Measurements from ENCODE around the gene SLC25A44.

The SLC25A44 gene

DNA sequence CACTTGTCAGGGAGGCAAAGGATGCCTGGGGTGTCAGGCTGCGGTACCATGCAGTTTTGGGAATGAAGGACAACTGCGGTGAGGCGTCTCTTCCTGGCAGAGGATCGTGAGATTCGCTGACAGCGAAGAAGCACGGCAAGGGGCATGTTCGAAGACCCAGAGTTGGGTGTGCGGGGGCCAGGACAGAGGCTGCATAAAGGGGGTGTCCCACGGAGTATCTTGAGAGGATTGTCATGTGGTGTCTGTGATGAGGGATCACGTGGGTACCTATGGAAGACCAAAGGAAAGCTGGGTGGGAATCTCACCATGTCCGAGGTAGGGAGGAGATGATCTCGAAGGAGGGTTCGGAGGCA is 372 bp downstream of the SLC25A44 start:
- TF ChIP-seq, protein P1, sequence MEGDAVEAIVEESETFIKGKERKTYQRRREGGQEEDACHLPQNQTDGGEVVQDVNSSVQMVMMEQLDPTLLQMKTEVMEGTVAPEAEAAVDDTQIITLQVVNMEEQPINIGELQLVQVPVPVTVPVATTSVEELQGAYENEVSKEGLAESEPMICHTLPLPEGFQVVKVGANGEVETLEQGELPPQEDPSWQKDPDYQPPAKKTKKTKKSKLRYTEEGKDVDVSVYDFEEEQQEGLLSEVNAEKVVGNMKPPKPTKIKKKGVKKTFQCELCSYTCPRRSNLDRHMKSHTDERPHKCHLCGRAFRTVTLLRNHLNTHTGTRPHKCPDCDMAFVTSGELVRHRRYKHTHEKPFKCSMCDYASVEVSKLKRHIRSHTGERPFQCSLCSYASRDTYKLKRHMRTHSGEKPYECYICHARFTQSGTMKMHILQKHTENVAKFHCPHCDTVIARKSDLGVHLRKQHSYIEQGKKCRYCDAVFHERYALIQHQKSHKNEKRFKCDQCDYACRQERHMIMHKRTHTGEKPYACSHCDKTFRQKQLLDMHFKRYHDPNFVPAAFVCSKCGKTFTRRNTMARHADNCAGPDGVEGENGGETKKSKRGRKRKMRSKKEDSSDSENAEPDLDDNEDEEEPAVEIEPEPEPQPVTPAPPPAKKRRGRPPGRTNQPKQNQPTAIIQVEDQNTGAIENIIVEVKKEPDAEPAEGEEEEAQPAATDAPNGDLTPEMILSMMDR (IDR thresholded peaks at IDR 0.05; ENCODE audit: low read depth, low read length) = no peak
- peak overlapping the region; percentile 96 to 99 for H3K4me3 ChIP-seq (replicated peaks in 1 of 2; ENCODE audit: low read depth in 2 of 2, low read length in 2 of 2)
- peak in 1 of 2 donors; percentile 19 for DNase-seq (ENCODE audit: low read depth in 2 of 2)

GRCh38 chr1:156195853-156196252 is 1.9 kb downstream of the SLC25A44 start:
- H3K4me3 ChIP-seq (replicated peaks in 1 of 2; ENCODE audit: low read depth in 2 of 2, low read length in 2 of 2) = no peak overlapping the region
- no peak for DNase-seq (ENCODE audit: low read depth in 2 of 2)
- TF ChIP-seq, protein P1 (IDR thresholded peaks at IDR 0.05; ENCODE audit: low read depth, low read length) = no peak

DNA sequence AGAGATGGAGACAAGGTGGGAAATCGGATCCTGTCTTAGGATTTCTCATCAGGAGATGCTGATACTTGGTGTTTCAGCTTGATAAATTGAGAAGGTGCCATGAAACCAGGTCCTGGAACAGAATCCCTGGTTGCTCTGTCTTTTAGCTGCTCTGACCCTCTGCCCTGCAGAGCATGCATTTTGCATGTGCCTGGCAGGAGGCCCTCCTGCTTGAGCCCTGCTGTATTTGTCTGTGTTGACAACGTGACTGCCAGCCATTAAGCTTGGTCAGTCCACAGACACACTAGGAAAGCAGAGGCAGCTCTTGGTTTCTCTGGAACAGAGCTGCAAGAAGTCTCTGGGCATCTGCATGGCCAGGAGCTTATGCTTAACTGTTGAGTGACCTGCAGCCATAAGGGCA is 2.5 kb downstream of the SLC25A44 start:
- TF ChIP-seq, protein P1 (IDR thresholded peaks at IDR 0.05; ENCODE audit: low read depth, low read length) = no peak
- no peak for DNase-seq (ENCODE audit: low read depth in 2 of 2)

DNA sequence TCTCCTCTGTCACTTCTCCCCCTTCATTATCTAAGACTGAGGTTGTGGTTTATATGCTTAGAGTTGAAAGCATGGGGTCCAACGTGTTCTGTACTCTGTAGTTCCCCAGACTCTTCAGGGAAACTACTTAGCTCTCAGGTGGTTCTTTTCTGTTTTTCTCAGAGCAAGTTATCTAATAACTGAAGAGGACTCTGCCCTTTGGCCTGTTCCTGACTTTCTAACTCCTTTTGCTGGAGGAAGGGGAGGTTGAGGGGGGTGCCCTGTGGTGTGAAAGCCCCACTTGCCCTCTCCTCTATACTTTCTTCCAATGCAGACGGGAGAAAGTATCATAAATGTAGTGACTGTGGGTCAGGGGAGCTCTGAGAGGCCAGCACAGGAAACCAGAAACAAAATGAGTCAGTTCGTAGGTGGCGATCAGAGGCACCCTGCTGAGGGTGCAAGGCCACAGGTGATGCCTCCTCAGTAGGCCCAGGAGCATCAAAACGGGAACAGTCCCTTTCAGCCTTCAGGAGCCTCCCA is 5.0 kb downstream of the SLC25A44 start:
- no peak for DNase-seq (ENCODE audit: low read depth in 2 of 2)

More for the DNA sequence above, 2.5 kb downstream of the SLC25A44 start:
- H3K4me3 ChIP-seq (replicated peaks in 1 of 2; ENCODE audit: low read depth in 2 of 2, low read length in 2 of 2) = no peak overlapping the region

DNA sequence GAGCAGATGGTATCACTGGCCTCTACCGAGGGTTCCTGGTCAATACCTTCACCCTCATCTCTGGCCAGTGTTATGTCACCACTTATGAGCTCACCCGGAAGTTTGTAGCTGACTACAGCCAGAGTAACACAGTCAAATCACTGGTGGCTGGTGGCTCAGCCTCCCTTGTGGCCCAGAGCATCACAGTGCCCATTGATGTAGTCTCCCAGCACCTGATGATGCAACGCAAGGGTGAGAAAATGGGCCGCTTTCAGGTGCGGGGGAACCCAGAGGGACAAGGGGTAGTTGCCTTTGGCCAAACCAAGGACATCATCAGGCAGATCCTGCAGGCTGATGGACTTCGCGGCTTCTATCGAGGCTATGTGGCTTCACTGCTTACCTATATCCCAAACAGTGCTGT is 6.1 kb downstream of the SLC25A44 start:
- TF ChIP-seq, protein P1 (IDR thresholded peaks at IDR 0.05; ENCODE audit: low read depth, low read length) = no peak
- no peak for DNase-seq (ENCODE audit: low read depth in 2 of 2)
- no peak overlapping the region for H3K4me3 ChIP-seq (replicated peaks in 1 of 2; ENCODE audit: low read depth in 2 of 2, low read length in 2 of 2)

More for the DNA sequence above, 5.0 kb downstream of the SLC25A44 start:
- TF ChIP-seq, protein P1 (IDR thresholded peaks at IDR 0.05; ENCODE audit: low read depth, low read length) = no peak
- no peak overlapping the region for H3K4me3 ChIP-seq (replicated peaks in 1 of 2; ENCODE audit: low read depth in 2 of 2, low read length in 2 of 2)

DNA sequence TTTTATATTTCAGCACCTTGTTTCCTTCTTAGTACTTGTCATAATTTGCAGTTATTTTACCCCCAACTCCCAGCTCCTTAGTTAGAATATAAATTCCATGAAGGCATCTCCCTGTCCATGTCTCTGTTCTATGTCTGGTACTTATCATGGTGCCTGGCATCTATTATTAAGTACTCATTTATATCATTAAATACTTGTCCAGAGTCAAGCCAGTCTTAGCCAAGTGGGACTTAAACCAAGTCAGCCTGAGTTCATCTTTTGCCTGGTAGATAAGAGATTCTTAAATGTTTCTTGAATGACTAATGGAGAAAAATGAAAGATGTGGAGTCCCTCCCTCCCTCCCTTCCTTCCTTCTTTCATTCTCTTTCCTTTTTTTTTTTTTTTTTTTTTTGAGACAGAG is 9.4 kb downstream of the SLC25A44 start:
- TF ChIP-seq, protein P1 (IDR thresholded peaks at IDR 0.05; ENCODE audit: low read depth, low read length) = no peak
- peak; percentile 59 to 86 for DNase-seq (ENCODE audit: low read depth in 2 of 2)
- H3K4me3 ChIP-seq (replicated peaks in 1 of 2; ENCODE audit: low read depth in 2 of 2, low read length in 2 of 2) = no peak overlapping the region

DNA sequence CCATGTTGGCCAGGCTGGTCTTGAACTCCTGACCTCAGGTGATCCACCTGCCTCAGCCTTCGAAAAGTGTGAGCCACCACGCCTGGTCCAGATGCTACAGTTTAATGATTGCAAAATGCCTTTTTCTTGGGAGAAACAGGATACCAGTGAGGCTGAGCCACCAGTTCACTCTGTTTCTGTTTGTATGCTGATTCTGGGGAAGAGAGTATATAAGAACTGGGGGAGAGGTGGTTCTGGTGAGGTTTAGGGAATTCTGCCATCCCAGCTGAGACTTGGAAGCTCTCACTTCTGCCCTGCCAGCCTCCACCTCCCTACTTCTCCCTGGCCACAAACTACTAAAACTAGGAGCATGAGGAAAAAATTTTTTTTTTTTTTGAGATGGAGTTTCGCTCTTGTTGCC is 10.8 kb downstream of the SLC25A44 start:
- TF ChIP-seq, protein P1 (IDR thresholded peaks at IDR 0.05; ENCODE audit: low read depth, low read length) = no peak
- no peak overlapping the region for H3K4me3 ChIP-seq (replicated peaks in 1 of 2; ENCODE audit: low read depth in 2 of 2, low read length in 2 of 2)
- peak in 1 of 2 donors; percentile 57 for DNase-seq (ENCODE audit: low read depth in 2 of 2)

All from cardiac fibroblast (primary cell).